HG02763 (cell line): ENCODE measurements around the gene LGALS9C.
"Not testable (repeated sequence)": the region's sequence is repeated elsewhere in the genome, so short reads cannot be mapped to it uniquely, and the experiment has no call there.

Source experiments
- ATAC-seq: cut with Tn5 transposase; IDR thresholded peaks from one replicate; pipeline ENCODE4 v1.9.1; 2021; ENCODE audit warnings: mild to moderate bottlenecking, moderate library complexity; ENCODE audit not compliant: unreplicated experiment

The LGALS9C gene

DNA sequence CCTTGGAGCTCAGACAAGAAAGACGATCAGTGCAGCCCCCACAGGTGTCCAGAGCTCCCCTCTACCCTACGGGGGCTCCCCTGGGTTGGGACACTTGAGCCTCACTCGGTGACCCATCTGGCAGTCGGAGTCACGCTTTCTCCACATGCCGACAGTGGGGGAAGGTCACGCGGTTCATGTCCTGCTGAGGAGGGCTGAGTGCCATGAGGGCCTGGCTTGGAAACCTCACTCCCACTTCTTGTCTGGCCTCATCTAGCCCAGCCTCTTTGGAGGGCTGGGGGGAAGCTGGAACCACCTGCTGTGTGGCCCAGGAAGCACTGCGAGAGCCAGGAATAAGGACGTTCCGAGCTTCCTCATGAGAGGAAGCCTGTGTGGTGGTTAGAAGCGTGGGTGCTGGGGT is 1.8 kb downstream of the LGALS9C start:
- not testable (repeated sequence) for ATAC-seq

DNA sequence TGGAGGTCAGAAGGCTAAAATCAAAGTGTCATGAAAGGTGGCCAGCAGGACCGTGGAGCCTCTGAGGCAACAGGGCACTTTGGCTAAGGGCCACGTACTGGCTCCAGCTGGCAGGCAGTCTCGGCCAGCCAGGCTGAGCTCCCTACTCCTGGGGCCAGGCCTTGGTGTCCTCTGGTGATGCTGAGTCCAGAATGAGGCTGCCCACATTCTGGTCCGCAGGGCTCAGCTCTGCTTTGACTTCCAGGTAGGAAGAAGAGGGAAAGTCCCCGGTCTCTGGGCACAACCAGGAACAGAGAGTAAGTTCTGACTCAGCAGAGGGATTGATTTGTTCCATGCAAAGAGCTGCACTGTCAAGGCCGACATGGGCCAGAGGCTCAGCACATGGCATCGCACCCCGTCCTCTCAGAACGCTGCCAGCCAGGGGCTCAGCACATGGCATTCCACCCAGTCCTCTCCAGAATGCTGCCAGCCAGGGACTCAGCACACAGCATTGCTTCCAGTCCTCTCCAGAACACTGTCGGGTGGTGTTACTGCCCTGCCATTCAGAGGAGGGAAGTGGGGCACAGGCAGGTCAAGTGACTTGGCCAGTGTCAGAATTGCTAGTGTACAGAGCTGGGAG is 2.5 kb downstream of the LGALS9C start:
- ATAC-seq = not testable (repeated sequence)

DNA sequence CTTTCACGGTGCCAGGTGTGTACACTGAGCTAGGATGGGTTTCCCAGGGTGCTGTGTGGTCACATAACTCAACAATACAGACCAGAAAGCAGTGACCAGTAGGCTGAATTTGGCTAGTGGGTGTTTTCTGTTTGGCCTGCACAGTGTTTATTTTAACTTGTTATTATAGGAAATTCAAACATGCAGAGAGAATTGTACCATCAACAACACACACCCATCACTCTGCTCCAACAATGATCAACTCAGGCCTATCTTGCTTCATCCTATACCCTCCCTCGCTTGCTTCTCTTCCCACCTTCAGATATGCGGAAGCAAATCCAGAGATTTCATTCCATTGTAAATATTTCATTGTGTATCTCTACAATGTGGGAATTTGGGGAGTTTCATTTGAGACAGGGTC is 5.2 kb downstream of the LGALS9C start:
- ATAC-seq = not testable (repeated sequence)

DNA sequence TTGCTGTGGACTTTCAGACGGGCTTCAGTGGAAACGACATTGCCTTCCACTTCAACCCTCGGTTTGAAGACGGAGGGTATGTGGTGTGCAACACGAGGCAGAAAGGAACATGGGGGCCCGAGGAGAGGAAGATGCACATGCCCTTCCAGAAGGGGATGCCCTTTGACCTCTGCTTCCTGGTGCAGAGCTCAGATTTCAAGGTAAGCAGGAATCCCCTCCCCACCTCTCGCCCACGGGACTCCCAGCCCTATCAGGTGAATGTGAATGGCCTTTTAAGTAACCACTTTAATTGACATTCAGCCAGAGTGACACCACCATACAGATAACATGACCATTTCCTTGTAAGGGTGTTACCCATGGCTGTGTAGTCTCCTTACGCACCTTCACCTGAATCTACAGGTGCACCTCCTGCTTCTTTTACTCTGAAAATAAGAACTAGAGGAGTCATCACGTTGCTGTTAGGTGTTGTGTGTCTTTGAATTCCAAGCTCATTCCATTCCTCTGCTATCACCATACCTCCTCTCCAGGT is 9.4 kb downstream of the LGALS9C start:
- not testable (repeated sequence) for ATAC-seq

DNA sequence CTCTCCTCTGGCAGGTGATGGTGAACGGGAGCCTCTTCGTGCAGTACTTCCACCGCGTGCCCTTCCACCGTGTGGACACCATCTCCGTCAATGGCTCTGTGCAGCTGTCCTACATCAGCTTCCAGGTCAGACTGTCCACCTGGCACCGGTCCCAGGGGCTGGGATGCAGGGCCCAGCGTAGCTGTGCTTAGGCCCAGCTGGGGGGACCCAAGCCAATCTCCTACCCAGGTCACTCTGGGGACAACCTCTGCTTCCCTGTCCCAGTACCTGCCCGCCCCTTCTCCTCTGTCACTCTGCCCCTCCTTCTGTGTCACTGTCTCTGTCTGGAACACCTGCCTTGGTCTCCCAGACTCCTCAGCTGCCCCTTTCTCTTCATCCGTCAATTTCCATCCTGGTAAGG is 11.0 kb downstream of the LGALS9C start:
- not testable (repeated sequence) for ATAC-seq

DNA sequence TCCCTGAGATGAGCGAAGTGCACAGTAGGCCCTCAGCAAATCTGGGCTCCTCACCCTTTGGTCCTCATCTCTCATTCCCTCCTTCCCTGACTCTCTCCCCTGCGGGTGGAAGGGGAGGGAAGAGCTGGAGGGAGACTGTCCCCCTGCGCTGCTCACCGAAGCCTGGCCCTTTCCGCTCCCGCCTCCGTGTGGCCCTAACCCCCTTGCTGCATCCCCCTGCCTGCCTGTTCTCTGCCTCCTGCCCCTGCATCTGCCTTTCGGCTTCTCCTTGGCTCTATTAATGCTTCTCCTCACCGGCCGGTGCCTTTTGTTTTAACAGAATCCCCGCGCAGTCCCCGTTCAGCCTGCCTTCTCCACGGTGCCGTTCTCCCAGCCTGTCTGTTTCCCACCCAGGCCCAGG is 12.0 kb downstream of the LGALS9C start:
- not testable (repeated sequence) for ATAC-seq

DNA sequence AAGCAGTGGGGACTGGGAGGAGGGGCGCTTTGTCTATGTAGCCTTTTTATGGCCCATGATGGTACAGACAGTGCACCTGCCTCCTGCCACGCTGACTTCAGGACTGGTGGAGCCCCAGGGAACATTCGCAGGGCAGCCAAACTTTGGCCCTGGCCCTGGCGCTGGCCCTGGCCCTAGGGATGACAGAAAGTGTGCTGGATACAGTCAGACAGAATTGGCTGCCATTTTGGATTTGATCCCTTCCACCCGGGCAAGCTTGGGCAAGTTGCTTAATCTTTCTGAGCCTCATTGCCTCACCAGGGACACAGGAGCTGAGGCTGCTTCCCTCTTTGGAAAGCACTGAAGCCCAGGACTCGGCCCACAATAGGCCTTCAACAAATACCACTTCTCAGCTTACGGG is 13.4 kb downstream of the LGALS9C start:
- ATAC-seq = not testable (repeated sequence)

DNA sequence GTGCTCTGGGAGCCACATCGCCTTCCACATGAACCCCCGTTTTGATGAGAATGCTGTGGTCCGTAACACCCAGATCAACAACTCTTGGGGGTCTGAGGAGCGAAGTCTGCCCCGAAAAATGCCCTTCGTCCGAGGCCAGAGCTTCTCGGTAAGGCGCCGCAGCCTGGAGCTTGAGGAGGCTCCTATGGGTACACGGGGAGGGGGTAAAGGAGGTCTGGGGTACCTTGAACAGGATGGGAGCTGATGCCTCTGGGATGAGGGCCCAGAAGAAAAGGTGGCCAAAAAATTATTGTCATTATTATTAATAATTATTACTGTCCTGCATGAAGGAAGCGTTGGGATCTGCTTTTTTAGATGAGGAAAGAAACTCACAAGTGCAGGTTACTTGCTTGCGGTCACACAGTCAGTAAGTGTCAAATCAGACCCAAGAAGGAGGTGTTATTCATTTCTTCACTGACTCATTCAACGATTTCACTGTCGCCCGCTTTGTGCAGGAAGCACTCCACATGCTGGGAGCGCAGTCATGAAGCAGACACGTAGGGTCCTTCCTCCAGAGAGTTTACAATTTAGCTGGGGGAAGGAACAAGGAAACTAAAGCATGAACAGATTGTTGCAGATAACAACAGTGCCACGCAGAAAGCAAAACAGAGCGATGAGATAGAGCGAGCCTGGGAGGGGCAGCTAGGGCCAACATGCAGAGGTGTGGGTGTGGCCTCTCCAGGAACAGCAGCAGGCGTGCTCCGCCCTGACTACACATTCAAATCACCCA is 16.3 kb downstream of the LGALS9C start:
- not testable (repeated sequence) for ATAC-seq

DNA sequence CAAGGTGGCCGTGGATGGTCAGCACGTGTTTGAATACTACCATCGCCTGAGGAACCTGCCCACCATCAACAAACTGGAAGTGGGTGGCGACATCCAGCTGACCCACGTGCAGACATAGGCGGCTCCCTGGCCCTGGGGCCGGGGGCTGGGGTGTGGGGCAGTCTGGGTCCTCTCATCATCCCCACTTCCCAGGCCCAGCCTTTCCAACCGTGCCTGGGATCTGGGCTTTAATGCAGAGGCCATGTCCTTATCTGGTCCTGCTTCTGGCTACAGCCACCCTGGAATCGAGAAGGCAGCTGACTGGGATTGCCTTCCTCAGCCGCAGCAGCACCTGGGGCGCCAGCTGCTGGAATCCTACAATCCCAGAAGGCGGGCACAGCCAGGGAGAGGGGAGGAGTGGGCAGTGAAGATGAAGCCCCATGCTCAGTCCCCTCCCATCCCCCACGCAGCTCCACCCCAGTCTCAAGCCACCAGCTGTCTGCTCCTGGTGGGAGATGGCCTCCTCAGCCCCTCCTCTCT is 17.7 kb downstream of the LGALS9C start:
- not testable (repeated sequence) for ATAC-seq

DNA sequence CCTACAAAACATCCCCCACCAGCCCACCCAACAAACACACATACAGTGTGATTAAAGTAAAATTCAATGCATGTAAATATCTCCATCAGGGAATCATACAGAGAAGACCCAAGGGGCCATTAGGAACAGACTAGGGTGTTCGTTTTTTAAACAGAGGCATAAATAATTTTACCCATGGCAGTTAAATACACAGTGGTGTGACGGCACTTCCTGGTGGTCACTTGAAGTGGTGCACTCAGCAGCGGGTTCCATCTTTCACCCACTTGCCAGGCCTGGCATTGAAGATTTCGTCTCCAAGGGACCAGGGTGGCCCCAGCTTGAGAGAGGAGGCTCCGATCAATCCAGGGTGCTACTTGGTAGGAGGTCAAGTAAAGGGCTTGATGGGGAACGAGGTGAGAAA is 20.5 kb downstream of the LGALS9C start:
- ATAC-seq = not testable (repeated sequence)

DNA sequence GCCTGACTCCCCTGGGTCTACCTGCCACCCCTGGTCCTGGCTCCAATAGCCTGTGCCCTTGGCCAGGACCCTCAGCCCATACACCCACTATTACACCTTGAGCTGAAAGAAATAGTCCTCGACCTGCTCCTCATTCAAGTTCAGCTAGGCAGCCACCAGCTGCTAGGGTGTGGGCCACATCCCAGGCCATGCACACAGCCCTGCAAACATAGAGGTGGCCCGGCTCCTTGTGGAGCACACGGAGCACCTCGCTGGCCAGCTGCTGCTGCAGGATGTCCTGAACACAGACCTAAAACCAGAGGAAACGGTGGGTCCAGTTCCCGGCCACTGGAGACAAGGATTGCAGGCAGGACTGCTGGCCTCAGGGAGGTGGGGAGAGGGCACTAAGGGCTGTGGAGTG is 22.5 kb downstream of the LGALS9C start:
- not testable (repeated sequence) for ATAC-seq

DNA sequence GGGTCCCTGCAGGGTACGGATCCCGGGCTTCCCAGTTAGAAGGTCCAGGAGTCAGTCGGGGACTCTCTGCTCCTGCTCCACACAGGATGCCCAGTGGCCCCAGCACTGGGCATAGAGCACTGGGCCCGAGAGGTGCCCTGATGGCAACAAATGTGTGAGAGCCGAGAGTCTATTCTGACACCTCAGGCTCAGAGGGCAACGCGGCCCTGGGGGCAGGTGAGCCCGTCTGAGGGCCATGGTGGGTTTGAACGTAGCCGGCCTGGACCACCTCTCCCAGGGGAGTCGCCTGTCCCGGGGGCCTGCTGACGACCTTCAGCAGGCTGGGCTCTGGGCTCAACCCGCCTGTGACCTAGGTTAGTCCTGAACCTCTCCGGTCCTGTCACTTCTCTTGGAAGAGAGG is 23.2 kb downstream of the LGALS9C start:
- not testable (repeated sequence) for ATAC-seq

DNA sequence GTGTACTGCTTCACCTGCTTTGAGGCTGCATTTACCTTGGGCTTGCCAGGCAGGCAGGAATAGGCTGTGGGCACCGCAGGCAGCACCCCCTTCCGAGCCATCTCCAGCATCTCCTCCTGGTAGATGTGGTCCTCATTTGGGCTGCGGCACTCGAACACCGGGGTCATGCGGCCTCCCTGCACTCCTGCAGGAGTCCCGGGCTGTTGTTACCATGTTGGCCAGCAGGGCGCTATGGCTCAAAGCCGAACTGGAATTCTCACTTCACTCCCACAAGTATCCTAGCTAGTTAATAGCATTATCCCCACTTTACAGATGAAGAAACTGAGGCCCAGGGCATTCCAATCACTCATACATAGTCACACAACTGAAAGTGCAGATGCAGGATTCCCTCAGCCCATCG is 23.7 kb downstream of the LGALS9C start:
- ATAC-seq = not testable (repeated sequence)

DNA sequence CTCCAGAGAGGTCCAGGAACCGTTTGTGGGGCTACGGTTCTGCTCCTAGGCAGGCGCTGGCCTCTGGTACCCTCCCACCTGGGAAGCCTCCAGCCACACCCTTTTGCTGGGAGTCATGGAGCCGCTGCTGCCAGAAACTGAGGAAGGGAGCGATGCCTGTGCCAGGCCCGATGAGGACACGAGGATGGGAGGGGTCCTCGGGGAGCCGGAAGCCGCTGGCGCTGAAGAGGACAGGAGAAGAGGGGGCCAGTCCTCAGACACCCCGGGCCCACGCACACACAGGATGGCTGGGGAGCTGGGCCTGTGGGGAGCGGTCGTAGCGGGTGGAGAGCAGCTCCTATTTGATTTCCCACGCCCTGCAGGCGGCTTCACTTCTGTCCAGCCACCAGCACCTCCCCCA is 24.2 kb downstream of the LGALS9C start:
- not testable (repeated sequence) for ATAC-seq

DNA sequence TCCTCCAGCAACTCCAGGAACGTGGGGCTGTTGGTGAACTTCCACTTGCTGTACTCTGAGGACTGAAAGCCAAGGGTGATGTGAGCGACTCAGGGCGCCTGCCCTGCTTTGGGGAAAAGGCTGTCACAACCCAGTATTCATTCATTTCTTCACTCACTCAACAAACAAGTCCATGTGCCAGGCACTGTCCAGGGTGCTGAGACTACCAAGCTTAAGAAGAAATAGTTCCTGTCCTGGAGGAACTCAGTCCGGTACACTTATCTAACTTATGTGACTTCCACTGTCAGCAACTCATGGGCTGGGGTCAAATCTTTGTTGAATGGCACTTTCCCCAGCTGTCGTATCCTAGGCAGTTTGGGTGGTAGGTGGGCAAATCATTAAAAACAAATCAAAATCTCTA is 26.6 kb downstream of the LGALS9C start:
- not testable (repeated sequence) for ATAC-seq

DNA sequence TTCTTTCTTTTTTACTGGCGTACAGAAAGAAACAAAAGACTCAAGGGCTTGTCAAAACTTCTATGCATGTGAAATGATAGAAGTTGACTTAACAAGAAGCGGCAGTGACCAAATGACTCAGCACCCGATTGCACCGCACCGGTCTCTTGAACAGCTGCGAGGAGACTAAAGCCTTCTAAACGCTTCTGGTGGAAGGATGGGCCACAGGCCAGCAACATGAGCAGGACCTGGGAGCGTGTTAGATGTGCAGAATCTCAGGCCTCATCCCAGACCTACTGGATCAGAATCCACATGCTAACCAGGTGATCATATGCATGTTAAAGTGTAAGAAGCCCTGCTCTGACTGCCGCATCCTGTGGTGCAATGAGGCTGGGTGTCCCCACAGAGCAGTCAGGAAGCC is 31.1 kb downstream of the LGALS9C start:
- not testable (repeated sequence) for ATAC-seq

DNA sequence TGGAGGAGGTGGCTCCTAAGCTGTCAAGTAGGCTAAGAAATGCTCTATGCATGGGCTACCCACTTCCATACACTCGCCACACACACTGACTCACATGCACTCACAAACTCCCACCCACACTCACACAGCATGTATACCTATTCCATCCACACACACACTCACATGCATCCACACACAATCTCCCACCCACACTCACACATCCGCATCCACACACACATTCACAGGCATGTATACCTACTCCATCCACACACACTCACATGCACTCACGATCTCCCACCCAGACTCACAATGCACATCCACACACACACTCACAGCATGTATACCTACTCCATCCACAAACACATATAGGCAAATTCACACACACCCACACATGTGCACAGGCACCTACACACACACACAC is 32.1 kb downstream of the LGALS9C start:
- ATAC-seq = not testable (repeated sequence)

DNA sequence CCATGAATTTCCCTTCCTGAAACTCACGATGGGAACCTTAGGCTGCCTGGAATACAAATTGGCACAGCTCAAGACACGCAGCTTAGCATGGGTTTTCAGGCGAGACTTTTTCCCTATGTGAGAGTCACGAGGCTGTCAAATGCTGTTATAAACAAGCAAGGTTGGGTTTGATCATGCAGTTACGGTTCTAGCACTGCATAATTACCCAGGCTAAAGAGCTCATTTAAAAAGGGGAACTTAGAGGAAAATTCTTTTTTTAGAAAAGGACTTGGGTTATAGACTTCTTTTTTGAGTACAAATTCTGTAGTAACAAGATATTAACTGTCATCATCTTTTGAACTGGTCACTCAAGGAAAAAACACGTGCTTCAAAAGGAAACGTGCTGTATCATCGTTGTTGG is 44.5 kb downstream of the LGALS9C start:
- not testable (repeated sequence) for ATAC-seq

DNA sequence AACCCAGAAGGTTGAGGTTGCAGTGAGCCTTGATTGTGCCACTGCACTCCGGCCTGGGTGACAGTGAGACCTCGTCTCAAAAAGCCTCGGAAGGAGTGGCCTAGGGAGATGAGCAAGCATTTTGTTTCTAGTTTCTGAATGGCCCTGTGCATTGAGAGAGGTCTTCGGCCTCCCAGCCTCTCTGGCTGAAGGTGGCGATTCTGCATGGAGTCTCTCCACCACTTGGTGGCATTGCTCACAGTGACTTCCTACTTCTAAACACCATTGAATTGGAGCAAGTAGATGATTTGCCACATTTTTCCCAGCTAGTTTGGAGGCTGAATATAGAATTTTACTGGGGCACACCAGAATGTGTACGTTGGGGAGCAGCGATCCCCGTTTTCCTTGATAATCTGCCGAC is 48.4 kb downstream of the LGALS9C start:
- not testable (repeated sequence) for ATAC-seq

DNA sequence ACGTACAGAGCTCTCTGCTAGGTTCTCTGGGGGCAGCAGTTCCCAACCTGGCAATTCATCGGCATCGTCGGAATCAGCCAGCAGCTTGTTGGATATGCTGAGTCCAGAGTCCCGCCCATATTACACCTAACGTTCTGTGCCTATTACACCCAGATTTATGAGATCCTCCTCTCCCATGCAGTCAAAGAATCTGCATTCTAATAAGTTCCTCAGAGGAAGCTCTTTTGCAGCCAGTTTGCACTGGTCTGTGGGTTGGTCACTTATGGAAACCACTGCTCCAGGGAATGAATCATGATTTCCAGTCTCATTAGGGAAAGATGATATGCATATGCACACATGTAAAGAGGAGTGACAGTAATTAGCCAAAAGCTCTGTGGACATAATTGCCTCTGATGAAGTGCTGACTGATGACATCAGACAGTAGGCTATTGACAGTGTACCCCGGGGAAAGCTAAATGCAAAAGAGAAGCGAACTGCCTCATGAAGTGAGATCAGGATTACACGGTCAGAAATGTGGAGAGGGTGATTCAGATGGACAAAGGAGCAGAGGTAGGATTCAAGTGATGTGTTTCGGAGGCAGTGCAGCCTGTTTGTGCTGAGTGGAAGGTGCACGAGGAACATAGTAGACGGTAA is 49.7 kb downstream of the LGALS9C start:
- not testable (repeated sequence) for ATAC-seq

DNA sequence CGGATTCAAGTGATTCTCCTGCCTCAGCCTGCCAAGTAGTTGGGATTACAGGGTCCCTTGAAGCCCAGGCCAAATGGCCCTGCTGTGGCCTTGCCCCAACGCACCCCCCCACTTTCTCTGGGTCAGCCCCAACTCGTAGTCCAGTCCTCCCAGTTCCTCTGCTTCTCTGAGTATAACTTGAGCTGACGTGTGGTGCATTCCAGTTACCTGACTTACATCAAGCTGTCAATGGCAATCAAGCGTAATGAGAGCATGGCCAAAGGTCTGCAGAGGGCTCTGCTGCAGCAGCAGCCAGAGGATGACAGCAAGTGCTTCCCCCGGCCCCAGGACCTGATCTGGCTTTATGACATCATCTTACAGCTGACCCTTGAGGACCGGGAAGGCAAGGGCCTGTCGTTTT is 50.8 kb downstream of the LGALS9C start:
- not testable (repeated sequence) for ATAC-seq
